K562 (cell line): Measurements from ENCODE around the gene NBR1. TPM values are rescaled to one million over a fixed set of nuclear protein-coding genes. Genes with fewer than 3 reads are reported as not detected.

Source experiments
- ATAC-seq: fragments of 200-7000 bp; cut with Tn5 transposase; 3 replicates; pipeline ENCODE4 v1.9.1; 2020; ENCODE audit warnings: moderate library complexity
- Bru-seq: library from RNA; stranded (reverse); fragments of 400-500 nt; gene quantifications from one replicate; lab custom pipeline; 2021; lab: Mats Ljungman, UMichigan
- BruChase-seq, 2 experiments: library from RNA; stranded (reverse); fragments of 400-500 nt; gene quantifications; one replicate each; lab custom pipeline; 2021; lab: Mats Ljungman, UMichigan
- BruUV-seq: library from RNA; stranded (reverse); fragments of 400-500 nt; replicated peaks from 2 replicates; lab custom pipeline; 2021; lab: Mats Ljungman, UMichigan
- CTCF ChIA-PET: fragments of 300-600 bp; formaldehyde crosslinking; extraction: SDS; loops from one replicate; lab custom pipeline; 2021; ENCODE audit warnings: low intra/inter-chr PET ratio; lab: Yijun Ruan, JAX
- POLR2A ChIA-PET: fragments of 300-600, 350-650 bp; sonication (Branson Sonifier 250); formaldehyde crosslinking; extraction: SDS; loops from one replicate; lab custom pipeline; 2021; ENCODE audit warnings: antibody characterized with exemption, inconsistent platforms; lab: Yijun Ruan, JAX
- DNase-seq, 4 experiments: peaks; one replicate each; pipeline versions ENCODE4 v3.0.0 to v3.0.0-alpha.2; 2011 to 2018; ENCODE audit warnings: low spot score in 3 of 4, mixed read lengths in 3 of 4; ENCODE audit errors: extremely low read depth in 1 of 4
- FAIRE-seq: peaks from 2 replicates; lab custom pipeline; 2011; peaks lifted over from hg19 to GRCh38; lab: Jason Lieb, UNC
- H2AFZ ChIP-seq: 2 replicates; pipeline ENCODE4 v1.6.0; 2011; ENCODE audit warnings: low read depth, low read length, control low read depth, inconsistent platforms
- H3K27ac ChIP-seq: fragments of 200-600 bp; 3 replicates; pipeline ENCODE4 v1.8.0; 2011; ENCODE audit warnings: low read depth, mild to moderate bottlenecking, control low read depth, inconsistent platforms, low read length, moderate library complexity, mixed read lengths; ENCODE audit errors: extremely low read depth
- H3K27me3 ChIP-seq, 2 experiments: fragments of 300-600 bp in 1 of 2; 2 replicates in 1 of 2; 3 replicates in 1 of 2; pipeline versions ENCODE4 v1.6.0 to v1.8.0; 2011; ENCODE audit warnings: inconsistent platforms in 2 of 2, low read length in 2 of 2, mild to moderate bottlenecking in 1 of 2, mixed read lengths in 1 of 2, moderate library complexity in 1 of 2; ENCODE audit not compliant: control insufficient read depth in 2 of 2, insufficient read depth in 2 of 2
- H3K36me3 ChIP-seq: fragments of 300-600 bp; 3 replicates; pipeline ENCODE4 v1.8.0; 2011; ENCODE audit warnings: mild to moderate bottlenecking, low read length, inconsistent platforms; ENCODE audit not compliant: control insufficient read depth, insufficient read depth
- H3K4me1 ChIP-seq, 2 experiments: fragments of 200-600 bp in 1 of 2; replicated peaks in 1 of 2; 2 replicates in 1 of 2; 3 replicates in 1 of 2; pipeline versions ENCODE4 v1.5.1 to v1.8.0; 2011; ENCODE audit warnings: inconsistent platforms in 2 of 2, low read length in 2 of 2, mild to moderate bottlenecking in 1 of 2, mixed read lengths in 1 of 2, moderate library complexity in 1 of 2; ENCODE audit not compliant: control insufficient read depth in 2 of 2, insufficient read depth in 2 of 2
- H3K4me2 ChIP-seq: 2 replicates; pipeline ENCODE4 v1.6.1; 2011; ENCODE audit warnings: low read length, control low read depth, inconsistent platforms, mixed read lengths; ENCODE audit not compliant: insufficient read depth
- H3K4me3 ChIP-seq: fragments of 200-600 bp; sonication (generic), shearing (Covaris generic); 2 replicates; pipeline ENCODE4 v1.5.1; 2016; ENCODE audit warnings: control low read depth, inconsistent platforms
- H3K79me2 ChIP-seq: fragments of 200-600 bp; 3 replicates; pipeline ENCODE4 v1.8.0; 2011; ENCODE audit warnings: low read length, inconsistent platforms; ENCODE audit not compliant: control insufficient read depth, insufficient read depth
- H3K9ac ChIP-seq, 2 experiments: 2 replicates each; pipeline versions ENCODE4 v1.6.0 to v1.6.1; 2011; ENCODE audit warnings: low read depth in 2 of 2, low read length in 2 of 2, control low read depth in 1 of 2, inconsistent platforms in 1 of 2, mild to moderate bottlenecking in 1 of 2, mixed read lengths in 1 of 2; ENCODE audit not compliant: insufficient read depth in 1 of 2
- H3K9me1 ChIP-seq: one replicate; pipeline ENCODE4 v1.6.0; 2011; ENCODE audit warnings: inconsistent platforms, mild to moderate bottlenecking, low read length, moderate library complexity; ENCODE audit not compliant: control insufficient read depth, insufficient read depth
- H3K9me3 ChIP-seq: replicated peaks from 2 replicates; pipeline ENCODE4 v1.5.1; 2011; ENCODE audit warnings: low read depth, low read length, inconsistent platforms; ENCODE audit not compliant: control insufficient read depth, insufficient read depth
- H4K20me1 ChIP-seq: replicated peaks from 2 replicates; pipeline ENCODE4 v1.6.1; 2011; ENCODE audit warnings: low read length, inconsistent platforms, mixed read lengths; ENCODE audit not compliant: control insufficient read depth, insufficient read depth
- E2F8 ChIP-seq: fragments of 450-650 bp; IDR thresholded peaks from 2 replicates; pipeline ENCODE4 v1.7.1; 2018; ENCODE audit warnings: mild to moderate bottlenecking, low read depth; ENCODE audit not compliant: partially characterized antibody
- EP300 ChIP-seq: IDR thresholded peaks from 2 replicates; pipeline ENCODE4 v1.6.1; 2012; ENCODE audit warnings: low read length, improper control_type of control experiment
- ESRRA ChIP-seq: fragments of 450-650 bp; IDR thresholded peaks from 2 replicates; pipeline ENCODE4 v1.6.1; 2014; ENCODE audit warnings: low read depth, mild to moderate bottlenecking, moderate library complexity, borderline replicate concordance
- FOSL1 ChIP-seq: fragments of 200-800 bp; sonication (Bioruptor generic); conservative IDR thresholded peaks from 2 replicates; pipeline ENCODE4 v1.6.1; 2016; ENCODE audit warnings: missing genetic modification characterization, missing compliant biosample characterization
- GABPB1 ChIP-seq: sonication (generic); formaldehyde crosslinking; IDR thresholded peaks from 2 replicates; pipeline ENCODE4 v1.8.0; 2022; ENCODE audit warnings: mild to moderate bottlenecking, missing genetic modification reagents
- MEIS2 ChIP-seq: fragments of 450-650 bp; IDR thresholded peaks from 2 replicates; pipeline ENCODE4 v1.6.1; 2014; ENCODE audit warnings: mild to moderate bottlenecking; ENCODE audit not compliant: partially characterized antibody
- SREBF1 ChIP-seq: fragments of 150-350 bp; IDR thresholded peaks from 2 replicates; pipeline ENCODE4 v1.6.1; 2014; ENCODE audit warnings: antibody characterized with exemption, low read depth, low read length, borderline replicate concordance
- ZBTB7A ChIP-seq: IDR thresholded peaks from 2 replicates; pipeline ENCODE4 v1.6.1; 2011; ENCODE audit warnings: low read depth, mild to moderate bottlenecking, low read length, moderate library complexity, borderline replicate concordance; ENCODE audit not compliant: control insufficient read depth
- ZNF174 ChIP-seq: fragments of 250-450 bp; sonication (Bioruptor Pico); IDR thresholded peaks from 2 replicates; pipeline ENCODE4 v1.4.0; 2020; ENCODE audit warnings: mild to moderate bottlenecking
- WGBS: fragments of 100-300 bp; shearing (Covaris generic); methylation state at CpG from one replicate; pipeline ENCODE4 v1.1.6; 2016; ENCODE audit warnings: low coverage, mixed read lengths; ENCODE audit not compliant: insufficient coverage; ENCODE audit errors: missing lambda C conversion rate; 5-methylcytosine and 5-hydroxymethylcytosine counted together
- in situ Hi-C: fragments of 300-500 bp; cut with MboI; formaldehyde crosslinking; loops from 4 replicates; pipeline ENCODE4 v1.15.0; 2018; ENCODE audit warnings: inconsistent platforms, mixed read lengths
- intact Hi-C: fragments of 100-400 bp; cut with micrococcal nuclease; formaldehyde crosslinking; loops from 2 replicates; pipeline ENCODE4 v1.14.2; 2022
- long read RNA-seq, 3 experiments: library from polyadenylated mRNA in 2 of 3; library from RNA in 1 of 3; unstranded in 2 of 3; stranded (forward) in 1 of 3; transcript quantifications; one replicate each; pipeline ENCODE4 v2.0.0, GENCODE V29; 2019 to 2022
- polyA minus RNA-seq, 3 experiments: library from RNA; depleted of rRNA, polyadenylated mRNA; stranded (reverse); fragments of >200 nt; gene quantifications; 2 replicates each; pipeline ENCODE4 v1.2.3, GENCODE V29; 2011
- polyA plus RNA-seq, 8 experiments: library from polyadenylated mRNA; depleted of rRNA in 4 of 8; stranded (reverse) in 5 of 8; unstranded in 3 of 8; fragments of >200 nt; fragmentation: Nextera tagmentation in 2 of 8; fragmentation: Illumina TruSeq in 1 of 8; extraction: Ambion mirVana in 2 of 8; extraction: Trizol in 1 of 8; gene quantifications; 2 replicates each; pipeline versions ENCODE4 v1.2.1 to v1.2.3, GENCODE V29; 2011 to 2014; ENCODE audit warnings: inconsistent platforms in 1 of 8, missing spikeins in 1 of 8
- total RNA-seq, 7 experiments: library from RNA; depleted of rRNA in 6 of 7; stranded (reverse); fragments of >200 nt in 6 of 7; fragmentation: Illumina TruSeq in 2 of 7; extraction: Trizol in 2 of 7; gene quantifications; 2 replicates each; pipeline versions ENCODE4 v1.2.1 to v1.2.3, GENCODE V29; 2011 to 2021; ENCODE audit warnings: low replicate concordance in 1 of 7

Gene NBR1, protein sequence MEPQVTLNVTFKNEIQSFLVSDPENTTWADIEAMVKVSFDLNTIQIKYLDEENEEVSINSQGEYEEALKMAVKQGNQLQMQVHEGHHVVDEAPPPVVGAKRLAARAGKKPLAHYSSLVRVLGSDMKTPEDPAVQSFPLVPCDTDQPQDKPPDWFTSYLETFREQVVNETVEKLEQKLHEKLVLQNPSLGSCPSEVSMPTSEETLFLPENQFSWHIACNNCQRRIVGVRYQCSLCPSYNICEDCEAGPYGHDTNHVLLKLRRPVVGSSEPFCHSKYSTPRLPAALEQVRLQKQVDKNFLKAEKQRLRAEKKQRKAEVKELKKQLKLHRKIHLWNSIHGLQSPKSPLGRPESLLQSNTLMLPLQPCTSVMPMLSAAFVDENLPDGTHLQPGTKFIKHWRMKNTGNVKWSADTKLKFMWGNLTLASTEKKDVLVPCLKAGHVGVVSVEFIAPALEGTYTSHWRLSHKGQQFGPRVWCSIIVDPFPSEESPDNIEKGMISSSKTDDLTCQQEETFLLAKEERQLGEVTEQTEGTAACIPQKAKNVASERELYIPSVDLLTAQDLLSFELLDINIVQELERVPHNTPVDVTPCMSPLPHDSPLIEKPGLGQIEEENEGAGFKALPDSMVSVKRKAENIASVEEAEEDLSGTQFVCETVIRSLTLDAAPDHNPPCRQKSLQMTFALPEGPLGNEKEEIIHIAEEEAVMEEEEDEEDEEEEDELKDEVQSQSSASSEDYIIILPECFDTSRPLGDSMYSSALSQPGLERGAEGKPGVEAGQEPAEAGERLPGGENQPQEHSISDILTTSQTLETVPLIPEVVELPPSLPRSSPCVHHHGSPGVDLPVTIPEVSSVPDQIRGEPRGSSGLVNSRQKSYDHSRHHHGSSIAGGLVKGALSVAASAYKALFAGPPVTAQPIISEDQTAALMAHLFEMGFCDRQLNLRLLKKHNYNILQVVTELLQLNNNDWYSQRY
- total RNA-seq (2011; cell fraction: chromatin; rRNA removed; ENCODE audit: low replicate concordance), result 68.0 and 83.8 TPM in 2 replicates
- 39.7 and 40.1 TPM in 2 replicates for total RNA-seq (2011; cell fraction: nucleolus; rRNA removed)
- total RNA-seq (2011; cell fraction: nucleoplasm; rRNA removed), result 55.0 and 61.7 TPM in 2 replicates
- 37.0 and 38.9 TPM in 2 replicates for total RNA-seq (2014; rRNA removed)
- 50.2 and 59.5 TPM in 2 replicates for total RNA-seq (2014; rRNA removed; fragmentation: Illumina TruSeq; extraction: Trizol)
- total RNA-seq (2015; rRNA removed; fragmentation: Illumina TruSeq; extraction: Trizol), result 33.9 and 36.8 TPM in 2 replicates
- 39.9 and 44.8 TPM in 2 replicates for total RNA-seq (2021)
- 41.0 and 70.1 TPM in 2 replicates for polyA plus RNA-seq (2011; rRNA removed)
- 25.1 and 31.0 TPM in 2 replicates for polyA plus RNA-seq (2011; cell fraction: cytosol; rRNA removed)
- polyA plus RNA-seq (2011; cell fraction: nucleus; rRNA removed), result 19.9 and 23.4 TPM in 2 replicates
- polyA plus RNA-seq (2012), result 33.2 and 53.7 TPM in 2 replicates
- polyA plus RNA-seq (2014; fragmentation: Illumina TruSeq; extraction: Trizol), result 58.6 and 62.8 TPM in 2 replicates
- 1 to 10 TPM; 4.2 to 7.5 TPM for polyA plus RNA-seq (2014; fragmentation: Nextera tagmentation; extraction: Ambion mirVana)
- polyA plus RNA-seq (2014; rRNA removed), result 36.2 and 39.9 TPM in 2 replicates
- polyA minus RNA-seq (2011; rRNA and poly(A)+ RNA removed), result 81.8 and 120 TPM in 2 replicates
- polyA minus RNA-seq (2011; cell fraction: cytosol; rRNA and poly(A)+ RNA removed), result 28.1 and 40.1 TPM in 2 replicates
- polyA minus RNA-seq (2011; cell fraction: nucleus; rRNA and poly(A)+ RNA removed), result 19.5 and 27.4 TPM in 2 replicates
- Bru-seq, nascent RNA, result percentile 66 among the genes with signal in this experiment
- BruChase-seq, experiment 1, labeled RNA remaining after a 2-hour chase, result percentile 68 among the genes with signal in this experiment
- BruChase-seq, experiment 2, labeled RNA remaining after a 6-hour chase, result percentile 72 among the genes with signal in this experiment
- long read RNA-seq, experiment 1, partial matches to known transcripts, result 67 of 113 reads
- long read RNA-seq, experiment 1, other reads (novel, unspliced or antisense), result 46 of 113 reads
- long read RNA-seq, experiment 2, partial matches to known transcripts, result 0 of 36 reads
- long read RNA-seq, experiment 2, other reads (novel, unspliced or antisense), result 35 of 36 reads
- long read RNA-seq, experiment 3, partial matches to known transcripts, result 5 of 13 reads
- long read RNA-seq, experiment 3, other reads (novel, unspliced or antisense), result 8 of 13 reads

- Histone ChIP-seq H3K4me2 (peak within 1 kb of the TSS; percentile 89), H3K9me3 (no peaks in the 10 kb centered on the region), H3K9ac (peak within 1 kb of the TSS; percentile 89 to 91), H3K4me3 (peak within 1 kb of the TSS; percentile 84), H4K20me1 (no peaks in the 10 kb centered on the region), H3K4me1 (peaks cover 3 to 8% of the 10 kb centered on the region in 2 experiments; a peak in 3 of 5 replicates), H2AFZ (peak within 1 kb of the TSS; percentile 95), H3K27me3 (no peaks in the 10 kb centered on the region), H3K79me2 (peaks cover 48% of the 10 kb centered on the region), H3K36me3 (peaks cover 5% of the 10 kb centered on the region), H3K9me1 (no peaks in the 10 kb centered on the region), H3K27ac (peak within 1 kb of the TSS; percentile 92)
- DNase-seq (peak; percentile 92 to 99 (median 96)), ATAC-seq (peak; percentile 92), FAIRE-seq (peak; percentile 99)
- in situ Hi-C loops, result no loop called here
- WGBS, result under 1% methylated on average over 41 of the region's 41 CpGs
- ChIA-PET POLR2A (interaction anchor here (0.9 to 2.2 kb wide), 10 partner anchors 13 to 313 kb away, joined by 3 to 42 read pairs (median 6); partner anchors contain the start of genes BRCA1, DHX8 and RPL27), CTCF (no interaction called here)
- BruUV-seq, result no TSS peak
- intact Hi-C loops, result loop anchor here (1.0 kb wide), 2 partner anchors 46 to 147 kb away; partner anchors contain the start of gene BRCA1
- TF ChIP-seq EP300, result peak; percentile 58
- peak; percentile 48 for TF ChIP-seq E2F8
- peak; percentile 35 for TF ChIP-seq MEIS2
- 0 out of 2 replicates have a peak, but pooled peaks have one; percentile 37 for TF ChIP-seq SREBF1
- peak; percentile 26; the same call in 1 of the 2 replicates for TF ChIP-seq FOSL1 (tag)
- TF ChIP-seq ESRRA, result peak; percentile 92; the same call in 1 of the 2 replicates
- TF ChIP-seq ZNF174 (CRISPR knock-in tag), result no peak
- TF ChIP-seq GABPB1 (CRISPR knock-in tag), result peak; percentile 25; the same call in 1 of the 2 replicates
- TF ChIP-seq ZBTB7A, result peak; percentile 94
Observed at GRCh38 chr17:43170766-43171585, at the start of gene NBR1. NBR1 (plus strand) TSS chr17:43171214; CDS start chr17:43175800, 4,586 bp downstream.
